Uterus (tissue), 2 donors: ENCODE results near the gene MTRF1.

Experiments
- CTCF ChIP-seq, 4 experiments: fragments of 200-600 bp in 2 of 4; fragments of 450-650 bp in 2 of 4; sonication (generic) in 2 of 4; IDR thresholded peaks; one replicate each; pipeline ENCODE4 v1.5.1; 2016 to 2019; ENCODE audit warnings: antibody characterized with exemption in 4 of 4, mild to moderate bottlenecking in 2 of 4, moderate library complexity in 1 of 4
- POLR2A ChIP-seq, 2 donors: fragments of 450-650 bp; IDR thresholded peaks; one replicate each; pipeline ENCODE4 v1.6.1; 2016; ENCODE audit warnings: antibody characterized with exemption in 2 of 2, mild to moderate bottlenecking in 1 of 2, moderate library complexity in 1 of 2

- TF ChIP-seq CTCF (IDR thresholded peaks at IDR 0.05) (no peak), POLR2A (IDR thresholded peaks at IDR 0.05) (no peak)
Observed at GRCh38 chr13:41186481-41186880, 76.9 kb downstream of the MTRF1 start.
